GM23338 (cell line): ENCODE measurements around the gene ACAT2.

Source experiments
- CTCF ChIP-seq, 2 experiments: fragments of 200-600 bp in 1 of 2; sonication (generic) in 1 of 2; conservative IDR thresholded peaks; 2 replicates each; pipeline versions ENCODE4 v1.5.1 to v1.6.1; 2016 to 2017; ENCODE audit warnings: antibody characterized with exemption in 2 of 2, low read depth in 2 of 2, mild to moderate bottlenecking in 2 of 2, moderate library complexity in 1 of 2
- EZH2 ChIP-seq: fragments of 200-600 bp; sonication (generic); IDR thresholded peaks from one replicate; pipeline ENCODE4 v1.8.0; 2017; ENCODE audit warnings: antibody characterized with exemption, mild to moderate bottlenecking, low read depth; ENCODE audit not compliant: unreplicated experiment
- NANOG ChIP-seq: IDR thresholded peaks from 2 replicates; pipeline ENCODE4 v1.6.1; 2016; ENCODE audit warnings: antibody characterized with exemption, borderline replicate concordance
- POLR2AphosphoS5 ChIP-seq: IDR thresholded peaks from 2 replicates; pipeline ENCODE4 v1.6.1; 2016; ENCODE audit warnings: antibody characterized with exemption, low read depth

- no peak for TF ChIP-seq EZH2
- no peak for TF ChIP-seq POLR2AphosphoS5
- TF ChIP-seq CTCF (conservative IDR thresholded peaks at IDR 0.05; ENCODE audit: low read depth in 2 of 2), result no peak
- TF ChIP-seq NANOG, result no peak
Observed at GRCh38 chr6:159804504-159804903, 42.7 kb downstream of the ACAT2 start.
